AG09309 (cell line): Measurements from ENCODE around the gene MRPL12.

Source experiments
- DNase-seq: peaks from one replicate; pipeline ENCODE4 v3.0.0-alpha.2; 2010; ENCODE audit warnings: low read depth
- H3K4me3 ChIP-seq: 2 replicates; pipeline ENCODE4 v1.5.1; 2011; ENCODE audit warnings: mild to moderate bottlenecking, low read depth, low read length, moderate library complexity; ENCODE audit not compliant: control insufficient read depth
- CTCF ChIP-seq: IDR thresholded peaks from 2 replicates; pipeline ENCODE4 v1.5.1; 2011; ENCODE audit warnings: mild to moderate bottlenecking, low read depth, low read length, inconsistent platforms; ENCODE audit not compliant: insufficient read depth, control insufficient read depth; ENCODE audit errors: missing control alignments

MRPL12 gene

GRCh38 chr17:81662002-81662401, 41.2 kb upstream of the MRPL12 start:
- DNase-seq = no peak
- H3K4me3 ChIP-seq = no peak overlapping the region
- no peak for TF ChIP-seq CTCF

- DNase-seq = no peak
- no peak for TF ChIP-seq CTCF
- no peak overlapping the region for H3K4me3 ChIP-seq
Measured at GRCh38 chr17:81664051-81664470, 39.1 kb upstream of the MRPL12 start.

GRCh38 chr17:81665205-81666091, 37.7 kb upstream of the MRPL12 start:
- H3K4me3 ChIP-seq = peak overlapping the region; percentile 51
- no peak for DNase-seq
- TF ChIP-seq CTCF = no peak

GRCh38 chr17:81666092-81666341, 37.1 kb upstream of the MRPL12 start:
- no peak for TF ChIP-seq CTCF
- no peak for DNase-seq
- H3K4me3 ChIP-seq = peak overlapping the region; percentile 51

- DNase-seq = peak; percentile 86
Measured at GRCh38 chr17:81666342-81667191, 36.6 kb upstream of the MRPL12 start, which contains the start of the genes CCDC137 and OXLD1. CCDC137 (plus strand) TSS chr17:81666737; CDS start chr17:81666767, 30 bp downstream. OXLD1 (minus strand) TSS chr17:81666605; CDS start chr17:81666577, 28 bp downstream.

More at GRCh38 chr17:81666342-81667191, 36.6 kb upstream of the MRPL12 start, which contains the start of the genes CCDC137 and OXLD1:
- TF ChIP-seq CTCF = no peak
- H3K4me3 ChIP-seq = peak within 1 kb of the TSS; percentile 51
